ENCODE measurements around the gene KIF2C. TPM values are rescaled to one million over a fixed set of nuclear protein-coding genes. Genes with fewer than 3 reads are reported as not detected.
"Not testable (repeated sequence)": the region's sequence is repeated elsewhere in the genome, so short reads cannot be mapped to it uniquely, and the experiment has no call there.

The KIF2C gene
- polyA plus RNA-seq (ENCODE audit: insufficient read length in 12 of 12), result 10 to 100 TPM in 8 of 12 donors, 1 to 10 TPM in 3, not detected in 1; 6.9 to 20.1 (median 11.8) TPM
- long read RNA-seq, donor 1, partial matches to known transcripts, result 62 of 63 reads
- long read RNA-seq, donor 1, other reads (novel, unspliced or antisense), result 0 of 63 reads
- long read RNA-seq, donor 2, partial matches to known transcripts, result 0 of 4 reads
- long read RNA-seq, donor 2, other reads (novel, unspliced or antisense), result 0 of 4 reads
- long read RNA-seq, donor 3, partial matches to known transcripts, result 0 of 1 reads
- long read RNA-seq, donor 3, other reads (novel, unspliced or antisense), result 0 of 1 reads
- long read RNA-seq, donor 4, result 0 reads
- long read RNA-seq, donor 5, partial matches to known transcripts, result 0 of 4 reads
- long read RNA-seq, donor 5, other reads (novel, unspliced or antisense), result 0 of 4 reads
- long read RNA-seq, donor 6, partial matches to known transcripts, result 0 of 1 reads
- long read RNA-seq, donor 6, other reads (novel, unspliced or antisense), result 0 of 1 reads
- long read RNA-seq, donor 7, result 0 reads
- long read RNA-seq, donor 8, partial matches to known transcripts, result 0 of 3 reads
- long read RNA-seq, donor 8, other reads (novel, unspliced or antisense), result 0 of 3 reads
- long read RNA-seq, donor 9, partial matches to known transcripts, result 0 of 1 reads
- long read RNA-seq, donor 9, other reads (novel, unspliced or antisense), result 0 of 1 reads
- long read RNA-seq, donor 10, partial matches to known transcripts, result 0 of 3 reads
- long read RNA-seq, donor 10, other reads (novel, unspliced or antisense), result 0 of 3 reads
- long read RNA-seq, donor 11, partial matches to known transcripts, result 0 of 1 reads
- long read RNA-seq, donor 11, other reads (novel, unspliced or antisense), result 0 of 1 reads

GRCh38 chr1:44739307-44740178 lies at the start of gene KIF2C:
Gene KIF2C (plus strand): TSS chr1:44739837. CDS start chr1:44739933, 96 bp downstream.
- peak; percentile 98 for DNase-seq

- DNase-seq, result no peak
Observed at GRCh38 chr1:44693159-44693558, 46.5 kb upstream of the KIF2C start.

GRCh38 chr1:44693900-44694299 lies 45.7 kb upstream of the KIF2C start:
- DNase-seq, result no peak

GRCh38 chr1:44694863-44695478 lies 44.7 kb upstream of the KIF2C start:
- no peak for DNase-seq

- DNase-seq, result no peak
Observed at GRCh38 chr1:44695671-44696070, 44.0 kb upstream of the KIF2C start.

- DNase-seq, result no peak
Observed at GRCh38 chr1:44696101-44696500, 43.5 kb upstream of the KIF2C start.

- no peak for DNase-seq
Observed at GRCh38 chr1:44696789-44697345, 42.8 kb upstream of the KIF2C start.

- DNase-seq, result no peak
Observed at GRCh38 chr1:44698138-44698537, 41.5 kb upstream of the KIF2C start.

GRCh38 chr1:44699375-44699774 lies 40.3 kb upstream of the KIF2C start:
- DNase-seq, result not testable (repeated sequence)

GRCh38 chr1:44700573-44700972 lies 39.1 kb upstream of the KIF2C start:
- DNase-seq, result no peak

GRCh38 chr1:44701141-44701573 lies 38.5 kb upstream of the KIF2C start:
- DNase-seq, result no peak

GRCh38 chr1:44705470-44705869 lies 34.2 kb upstream of the KIF2C start:
- DNase-seq, result no peak

GRCh38 chr1:44705938-44706337 lies 33.7 kb upstream of the KIF2C start:
- no peak for DNase-seq

- no peak for DNase-seq
Observed at GRCh38 chr1:44707112-44707881, 32.3 kb upstream of the KIF2C start.

- peak; percentile 35 for DNase-seq
Observed at GRCh38 chr1:44707959-44708831, 31.4 kb upstream of the KIF2C start.

GRCh38 chr1:44713321-44713781 lies 26.3 kb upstream of the KIF2C start:
- DNase-seq, result no peak

- DNase-seq, result no peak
Observed at GRCh38 chr1:44714532-44714931, 25.1 kb upstream of the KIF2C start.

- DNase-seq, result peak; percentile 71
Observed at GRCh38 chr1:44714944-44715571, 24.6 kb upstream of the KIF2C start.
